K562 (cell line): ENCODE data around the gene FDPS. TPM values are rescaled to one million over a fixed set of nuclear protein-coding genes. Genes with fewer than 3 reads are reported as not detected.

Experiments
- ATAC-seq: fragments of 200-7000 bp; cut with Tn5 transposase; 3 replicates; pipeline ENCODE4 v1.9.1; 2020; ENCODE audit warnings: moderate library complexity
- BruUV-seq: library from RNA; stranded (reverse); fragments of 400-500 nt; replicated peaks from 2 replicates; lab custom pipeline; 2021; lab: Mats Ljungman, UMichigan
- CTCF ChIA-PET: fragments of 300-600 bp; formaldehyde crosslinking; extraction: SDS; loops from one replicate; lab custom pipeline; 2021; ENCODE audit warnings: low intra/inter-chr PET ratio; lab: Yijun Ruan, JAX
- POLR2A ChIA-PET: fragments of 300-600, 350-650 bp; sonication (Branson Sonifier 250); formaldehyde crosslinking; extraction: SDS; loops from one replicate; lab custom pipeline; 2021; ENCODE audit warnings: antibody characterized with exemption, inconsistent platforms; lab: Yijun Ruan, JAX
- DNase-seq, 4 experiments: peaks; one replicate each; pipeline versions ENCODE4 v3.0.0 to v3.0.0-alpha.2; 2011 to 2018; ENCODE audit warnings: low spot score in 3 of 4, mixed read lengths in 3 of 4; ENCODE audit errors: extremely low read depth in 1 of 4
- FAIRE-seq: peaks from 2 replicates; lab custom pipeline; 2011; peaks lifted over from hg19 to GRCh38; lab: Jason Lieb, UNC
- H2AFZ ChIP-seq: 2 replicates; pipeline ENCODE4 v1.6.0; 2011; ENCODE audit warnings: low read depth, low read length, control low read depth, inconsistent platforms
- H3K27ac ChIP-seq: fragments of 200-600 bp; 3 replicates; pipeline ENCODE4 v1.8.0; 2011; ENCODE audit warnings: low read depth, mild to moderate bottlenecking, control low read depth, inconsistent platforms, low read length, moderate library complexity, mixed read lengths; ENCODE audit errors: extremely low read depth
- H3K27me3 ChIP-seq, 2 experiments: fragments of 300-600 bp in 1 of 2; 2 replicates in 1 of 2; 3 replicates in 1 of 2; pipeline versions ENCODE4 v1.6.0 to v1.8.0; 2011; ENCODE audit warnings: inconsistent platforms in 2 of 2, low read length in 2 of 2, mild to moderate bottlenecking in 1 of 2, mixed read lengths in 1 of 2, moderate library complexity in 1 of 2; ENCODE audit not compliant: control insufficient read depth in 2 of 2, insufficient read depth in 2 of 2
- H3K36me3 ChIP-seq: fragments of 300-600 bp; 3 replicates; pipeline ENCODE4 v1.8.0; 2011; ENCODE audit warnings: mild to moderate bottlenecking, low read length, inconsistent platforms; ENCODE audit not compliant: control insufficient read depth, insufficient read depth
- H3K4me1 ChIP-seq, 2 experiments: fragments of 200-600 bp in 1 of 2; replicated peaks in 1 of 2; 2 replicates in 1 of 2; 3 replicates in 1 of 2; pipeline versions ENCODE4 v1.5.1 to v1.8.0; 2011; ENCODE audit warnings: inconsistent platforms in 2 of 2, low read length in 2 of 2, mild to moderate bottlenecking in 1 of 2, mixed read lengths in 1 of 2, moderate library complexity in 1 of 2; ENCODE audit not compliant: control insufficient read depth in 2 of 2, insufficient read depth in 2 of 2
- H3K4me2 ChIP-seq: 2 replicates; pipeline ENCODE4 v1.6.1; 2011; ENCODE audit warnings: low read length, control low read depth, inconsistent platforms, mixed read lengths; ENCODE audit not compliant: insufficient read depth
- H3K4me3 ChIP-seq: fragments of 200-600 bp; sonication (generic), shearing (Covaris generic); 2 replicates; pipeline ENCODE4 v1.5.1; 2016; ENCODE audit warnings: control low read depth, inconsistent platforms
- H3K79me2 ChIP-seq: fragments of 200-600 bp; 3 replicates; pipeline ENCODE4 v1.8.0; 2011; ENCODE audit warnings: low read length, inconsistent platforms; ENCODE audit not compliant: control insufficient read depth, insufficient read depth
- H3K9ac ChIP-seq, 2 experiments: 2 replicates each; pipeline versions ENCODE4 v1.6.0 to v1.6.1; 2011; ENCODE audit warnings: low read depth in 2 of 2, low read length in 2 of 2, control low read depth in 1 of 2, inconsistent platforms in 1 of 2, mild to moderate bottlenecking in 1 of 2, mixed read lengths in 1 of 2; ENCODE audit not compliant: insufficient read depth in 1 of 2
- H3K9me1 ChIP-seq: one replicate; pipeline ENCODE4 v1.6.0; 2011; ENCODE audit warnings: inconsistent platforms, mild to moderate bottlenecking, low read length, moderate library complexity; ENCODE audit not compliant: control insufficient read depth, insufficient read depth
- H3K9me3 ChIP-seq: replicated peaks from 2 replicates; pipeline ENCODE4 v1.5.1; 2011; ENCODE audit warnings: low read depth, low read length, inconsistent platforms; ENCODE audit not compliant: control insufficient read depth, insufficient read depth
- H4K20me1 ChIP-seq: replicated peaks from 2 replicates; pipeline ENCODE4 v1.6.1; 2011; ENCODE audit warnings: low read length, inconsistent platforms, mixed read lengths; ENCODE audit not compliant: control insufficient read depth, insufficient read depth
- CHD1 ChIP-seq: fragments of 200-600 bp; sonication (generic); IDR thresholded peaks from one replicate; pipeline ENCODE4 v1.6.1; 2012; ENCODE audit warnings: mild to moderate bottlenecking, moderate library complexity, low read length, inconsistent platforms
- GABPB1 ChIP-seq: sonication (generic); formaldehyde crosslinking; IDR thresholded peaks from 2 replicates; pipeline ENCODE4 v1.8.0; 2022; ENCODE audit warnings: mild to moderate bottlenecking, missing genetic modification reagents
- JUN ChIP-seq, 2 experiments: sonication (generic) in 1 of 2; formaldehyde crosslinking in 1 of 2; IDR thresholded peaks; 2 replicates each; pipeline versions ENCODE4 v1.6.1 to v1.8.0; 2012 to 2022; ENCODE audit warnings: borderline replicate concordance in 2 of 2, mild to moderate bottlenecking in 2 of 2, improper control_type of control experiment in 1 of 2, low read depth in 1 of 2, low read length in 1 of 2, missing genetic modification reagents in 1 of 2
- KDM1A ChIP-seq, 2 experiments: fragments of 450-650 bp; IDR thresholded peaks; 2 replicates each; pipeline ENCODE4 v1.6.1; 2016; ENCODE audit warnings: mild to moderate bottlenecking in 2 of 2
- LEF1 ChIP-seq: fragments of 450-650 bp; IDR thresholded peaks from 2 replicates; pipeline ENCODE4 v1.6.1; 2016; ENCODE audit warnings: mild to moderate bottlenecking
- MBD2 ChIP-seq: sonication (generic); IDR thresholded peaks from 2 replicates; pipeline ENCODE4 v1.6.1; 2016; ENCODE audit warnings: low read depth, borderline replicate concordance
- MECOM ChIP-seq: fragments of 250-450 bp; sonication (Bioruptor Pico); IDR thresholded peaks from 2 replicates; pipeline ENCODE4 v1.8.0; 2022; ENCODE audit warnings: inconsistent platforms
- MIER1 ChIP-seq: fragments of 450-650 bp; IDR thresholded peaks from 2 replicates; pipeline ENCODE4 v1.6.1; 2016; ENCODE audit warnings: antibody characterized with exemption, mild to moderate bottlenecking, low read depth
- MYC ChIP-seq, 2 experiments: fragments of 250-450 bp in 1 of 2; sonication (Bioruptor Pico) in 1 of 2; IDR thresholded peaks; 2 replicates each; pipeline versions ENCODE4 v1.5.1 to v1.6.1; 2012 to 2021; ENCODE audit warnings: low read depth in 2 of 2, borderline replicate concordance in 1 of 2, improper control_type of control experiment in 1 of 2, low read length in 1 of 2, mild to moderate bottlenecking in 1 of 2, moderate library complexity in 1 of 2
- MYNN ChIP-seq, 2 experiments: sonication (generic); formaldehyde crosslinking in 1 of 2; IDR thresholded peaks; 2 replicates each; pipeline versions ENCODE4 v1.5.0 to v1.6.1; 2016 to 2020; ENCODE audit warnings: antibody characterized with exemption in 1 of 2, missing genetic modification reagents in 1 of 2
- POU5F1 ChIP-seq: fragments of 150-350 bp; IDR thresholded peaks from 2 replicates; pipeline ENCODE4 v1.6.1; 2014; ENCODE audit warnings: borderline replicate concordance, low read length, low read depth, mild to moderate bottlenecking; ENCODE audit not compliant: partially characterized antibody
- PTRF ChIP-seq: fragments of 450-650 bp; IDR thresholded peaks from 2 replicates; pipeline ENCODE4 v1.6.1; 2016; ENCODE audit warnings: mild to moderate bottlenecking, missing genetic modification characterization, missing compliant biosample characterization
- TRIM28 ChIP-seq: fragments of 450-650 bp; IDR thresholded peaks from 2 replicates; pipeline ENCODE4 v1.6.1; 2017
- ZFPM2 ChIP-seq: fragments of 250-450 bp; sonication (Bioruptor Pico); IDR thresholded peaks from 2 replicates; pipeline ENCODE4 v1.5.1; 2022; ENCODE audit warnings: mild to moderate bottlenecking
- ZNF184 ChIP-seq: sonication (generic); formaldehyde crosslinking; IDR thresholded peaks from 2 replicates; pipeline ENCODE4 v1.5.0; 2020; ENCODE audit warnings: missing genetic modification reagents
- ZNF311 ChIP-seq: fragments of 250-450 bp; sonication (Bioruptor Pico); IDR thresholded peaks from 2 replicates; pipeline ENCODE4 v1.4.0; 2020; ENCODE audit warnings: mild to moderate bottlenecking, moderate library complexity
- WGBS: fragments of 100-300 bp; shearing (Covaris generic); methylation state at CpG from one replicate; pipeline ENCODE4 v1.1.6; 2016; ENCODE audit warnings: low coverage, mixed read lengths; ENCODE audit not compliant: insufficient coverage; ENCODE audit errors: missing lambda C conversion rate; 5-methylcytosine and 5-hydroxymethylcytosine counted together
- in situ Hi-C: fragments of 300-500 bp; cut with MboI; formaldehyde crosslinking; loops from 4 replicates; pipeline ENCODE4 v1.15.0; 2018; ENCODE audit warnings: inconsistent platforms, mixed read lengths
- intact Hi-C: fragments of 100-400 bp; cut with micrococcal nuclease; formaldehyde crosslinking; loops from 2 replicates; pipeline ENCODE4 v1.14.2; 2022
- polyA plus RNA-seq, 8 experiments: library from polyadenylated mRNA; depleted of rRNA in 4 of 8; stranded (reverse) in 5 of 8; unstranded in 3 of 8; fragments of >200 nt; fragmentation: Nextera tagmentation in 2 of 8; fragmentation: Illumina TruSeq in 1 of 8; extraction: Ambion mirVana in 2 of 8; extraction: Trizol in 1 of 8; gene quantifications; 2 replicates each; pipeline versions ENCODE4 v1.2.1 to v1.2.3, GENCODE V29; 2011 to 2014; ENCODE audit warnings: inconsistent platforms in 1 of 8, missing spikeins in 1 of 8
- total RNA-seq, 7 experiments: library from RNA; depleted of rRNA in 6 of 7; stranded (reverse); fragments of >200 nt in 6 of 7; fragmentation: Illumina TruSeq in 2 of 7; extraction: Trizol in 2 of 7; gene quantifications; 2 replicates each; pipeline versions ENCODE4 v1.2.1 to v1.2.3, GENCODE V29; 2011 to 2021; ENCODE audit warnings: low replicate concordance in 1 of 7
- TF ChIP-seq, protein P1 (sequence below), 2 experiments: fragments of 200-800 bp in 1 of 2; sonication (Bioruptor generic) in 1 of 2; sonication (generic) in 1 of 2; formaldehyde crosslinking in 1 of 2; IDR thresholded peaks in 1 of 2; conservative IDR thresholded peaks in 1 of 2; 2 replicates each; pipeline versions ENCODE4 v1.5.0 to v1.6.1; 2016 to 2020; ENCODE audit warnings: missing compliant biosample characterization in 1 of 2, missing genetic modification characterization in 1 of 2, missing genetic modification reagents in 1 of 2
- TF ChIP-seq, protein P2 (sequence below): fragments of 200-400 bp; formaldehyde crosslinking; IDR thresholded peaks from 2 replicates; pipeline ENCODE4 v1.6.1; 2017; ENCODE audit warnings: mild to moderate bottlenecking, low read depth, low read length, moderate library complexity

FDPS gene
- total and polyA plus RNA-seq, 9 of the 15 experiments (the other 6 are each of a cell fraction or from before 2014, with no cell fraction given), result 247 to 884 (median 360) TPM

DNA sequence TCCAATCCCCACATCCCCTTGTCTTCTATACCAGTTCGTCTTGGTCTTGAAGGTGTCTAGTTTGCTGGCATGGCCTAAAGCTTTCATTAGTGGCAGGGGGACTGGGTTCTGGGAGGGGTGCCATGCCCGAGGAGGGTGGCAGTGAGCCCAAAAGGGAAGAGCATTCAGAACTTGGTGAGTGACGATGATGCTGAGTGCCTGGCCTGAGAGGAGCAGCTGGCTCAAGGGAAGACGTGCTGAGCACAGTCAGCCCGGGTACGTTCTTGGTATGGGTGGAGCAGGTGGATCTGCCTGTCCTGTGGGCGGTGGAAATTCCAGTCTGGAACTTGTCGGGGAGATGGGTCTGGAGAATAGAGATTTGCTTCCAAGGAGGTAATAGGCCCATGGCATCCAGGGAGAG lies 4.6 kb downstream of the FDPS start (continued):
- TF ChIP-seq MYNN (IDR thresholded peaks at IDR 0.05) (no peak), MYNN (CRISPR knock-in tag; IDR thresholded peaks at IDR 0.05) (no peak), MECOM (CRISPR knock-in tag) (no peak), POU5F1 (no peak), KDM1A (IDR thresholded peaks at IDR 0.05) (no peak), ZNF311 (CRISPR knock-in tag) (no peak), GABPB1 (no peak), ZFPM2 (no peak), LEF1 (no peak)
- TF ChIP-seq, protein P1, sequence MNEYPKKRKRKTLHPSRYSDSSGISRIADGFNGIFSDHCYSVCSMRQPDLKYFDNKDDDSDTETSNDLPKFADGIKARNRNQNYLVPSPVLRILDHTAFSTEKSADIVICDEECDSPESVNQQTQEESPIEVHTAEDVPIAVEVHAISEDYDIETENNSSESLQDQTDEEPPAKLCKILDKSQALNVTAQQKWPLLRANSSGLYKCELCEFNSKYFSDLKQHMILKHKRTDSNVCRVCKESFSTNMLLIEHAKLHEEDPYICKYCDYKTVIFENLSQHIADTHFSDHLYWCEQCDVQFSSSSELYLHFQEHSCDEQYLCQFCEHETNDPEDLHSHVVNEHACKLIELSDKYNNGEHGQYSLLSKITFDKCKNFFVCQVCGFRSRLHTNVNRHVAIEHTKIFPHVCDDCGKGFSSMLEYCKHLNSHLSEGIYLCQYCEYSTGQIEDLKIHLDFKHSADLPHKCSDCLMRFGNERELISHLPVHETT (CRISPR knock-in tag; conservative IDR thresholded peaks at IDR 0.05 in 1 of 2, IDR thresholded peaks at IDR 0.05 in 1 of 2), result no peak

DNA sequence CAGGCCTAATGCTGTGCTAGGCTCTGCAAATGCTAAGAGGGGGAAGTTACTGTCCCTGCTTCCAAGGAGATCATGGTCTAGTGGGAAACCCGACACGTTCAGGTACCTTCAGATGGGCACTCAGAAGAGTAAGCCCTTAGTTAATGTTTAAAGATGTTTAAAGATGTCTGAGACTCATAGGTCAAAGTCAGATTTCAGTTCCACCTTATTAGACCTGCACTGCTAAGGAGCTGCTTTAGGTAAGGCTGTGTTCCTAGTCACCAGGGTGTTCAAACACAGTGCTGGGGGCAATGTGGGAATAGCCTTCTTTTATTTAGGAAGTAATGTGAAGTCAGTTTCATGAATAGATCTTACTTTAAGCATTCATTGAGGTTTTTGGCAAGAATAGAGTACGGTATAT lies 8.3 kb downstream of the FDPS start:
- peaks cover 78% of the 10 kb centered on the region for H3K36me3 ChIP-seq
- no peak for FAIRE-seq

More for the DNA sequence above, 8.3 kb downstream of the FDPS start:
- CTCF ChIA-PET, result no interaction called here
- Histone ChIP-seq H3K27ac (no peak overlapping the region), H3K9me3 (no peaks in the 10 kb centered on the region), H2AFZ (no peak overlapping the region), H3K27me3 (no peaks in the 10 kb centered on the region), H3K4me1 (peaks cover 3 to 19% of the 10 kb centered on the region in 2 experiments; a peak in 4 of 5 replicates), H3K4me2 (no peak overlapping the region), H3K79me2 (peaks cover 14% of the 10 kb centered on the region), H3K4me3 (no peak overlapping the region), H4K20me1 (peaks cover 17% of the 10 kb centered on the region), H3K9me1 (no peaks in the 10 kb centered on the region), H3K9ac (no peak overlapping the region)
- no TSS peak for BruUV-seq
- intact Hi-C loops (no loop called here), in situ Hi-C loops (loop anchor here (25.0 kb wide), 1 partner anchor 1420 kb away; the partner anchor contains the start of genes ISG20L2, METTL25B and MRPL24)
- no peak for ATAC-seq
- POLR2A ChIA-PET, result no interaction called here
- DNase-seq, result no peak
- TF ChIP-seq MYC (IDR thresholded peaks at IDR 0.05; ENCODE audit: low read depth, low read length), result no peak
- no peak for TF ChIP-seq MYC (CRISPR knock-in tag; IDR thresholded peaks at IDR 0.05; ENCODE audit: borderline replicate concordance, low read depth)
- no peak for TF ChIP-seq JUN (IDR thresholded peaks at IDR 0.05; ENCODE audit: borderline replicate concordance, low read depth, low read length)
- TF ChIP-seq JUN (CRISPR knock-in tag; IDR thresholded peaks at IDR 0.05; ENCODE audit: borderline replicate concordance), result no peak
- TF ChIP-seq, protein P2, sequence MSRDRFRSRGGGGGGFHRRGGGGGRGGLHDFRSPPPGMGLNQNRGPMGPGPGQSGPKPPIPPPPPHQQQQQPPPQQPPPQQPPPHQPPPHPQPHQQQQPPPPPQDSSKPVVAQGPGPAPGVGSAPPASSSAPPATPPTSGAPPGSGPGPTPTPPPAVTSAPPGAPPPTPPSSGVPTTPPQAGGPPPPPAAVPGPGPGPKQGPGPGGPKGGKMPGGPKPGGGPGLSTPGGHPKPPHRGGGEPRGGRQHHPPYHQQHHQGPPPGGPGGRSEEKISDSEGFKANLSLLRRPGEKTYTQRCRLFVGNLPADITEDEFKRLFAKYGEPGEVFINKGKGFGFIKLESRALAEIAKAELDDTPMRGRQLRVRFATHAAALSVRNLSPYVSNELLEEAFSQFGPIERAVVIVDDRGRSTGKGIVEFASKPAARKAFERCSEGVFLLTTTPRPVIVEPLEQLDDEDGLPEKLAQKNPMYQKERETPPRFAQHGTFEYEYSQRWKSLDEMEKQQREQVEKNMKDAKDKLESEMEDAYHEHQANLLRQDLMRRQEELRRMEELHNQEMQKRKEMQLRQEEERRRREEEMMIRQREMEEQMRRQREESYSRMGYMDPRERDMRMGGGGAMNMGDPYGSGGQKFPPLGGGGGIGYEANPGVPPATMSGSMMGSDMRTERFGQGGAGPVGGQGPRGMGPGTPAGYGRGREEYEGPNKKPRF, result no peak
- no peak for TF ChIP-seq CHD1
- TF ChIP-seq ZNF184 (CRISPR knock-in tag), result no peak
- no peak for TF ChIP-seq MBD2
- TF ChIP-seq TRIM28, result no peak
- TF ChIP-seq PTRF (tag), result no peak
- TF ChIP-seq MIER1, result no peak
- WGBS, result 82% methylated on average over 3 of the region's 3 CpGs
